PFSK-1 (cell line): ENCODE measurements around the gene WFDC11.

Experiments
- FOXP2 ChIP-seq: optimal IDR thresholded peaks from 2 replicates; pipeline ENCODE3; 2011; ENCODE audit warnings: borderline replicate concordance, control low read depth, inconsistent platforms; ENCODE audit not compliant: insufficient read depth; ENCODE audit errors: extremely low read length, extremely low read depth
- POLR2AphosphoS5 ChIP-seq: IDR thresholded peaks from 2 replicates; pipeline ENCODE4 v1.6.1; 2012; ENCODE audit warnings: low read depth, mild to moderate bottlenecking, control low read depth, low read length, moderate library complexity
- TF ChIP-seq, protein P1 (sequence below), 2 experiments: IDR thresholded peaks; 2 replicates each; pipeline versions ENCODE4 v1.6.1 to v1.8.0; 2011 to 2012; ENCODE audit warnings: low read depth in 2 of 2, low read length in 2 of 2, control low read depth in 1 of 2, inconsistent platforms in 1 of 2, mild to moderate bottlenecking in 1 of 2, moderate library complexity in 1 of 2; ENCODE audit not compliant: insufficient read depth in 1 of 2

DNA sequence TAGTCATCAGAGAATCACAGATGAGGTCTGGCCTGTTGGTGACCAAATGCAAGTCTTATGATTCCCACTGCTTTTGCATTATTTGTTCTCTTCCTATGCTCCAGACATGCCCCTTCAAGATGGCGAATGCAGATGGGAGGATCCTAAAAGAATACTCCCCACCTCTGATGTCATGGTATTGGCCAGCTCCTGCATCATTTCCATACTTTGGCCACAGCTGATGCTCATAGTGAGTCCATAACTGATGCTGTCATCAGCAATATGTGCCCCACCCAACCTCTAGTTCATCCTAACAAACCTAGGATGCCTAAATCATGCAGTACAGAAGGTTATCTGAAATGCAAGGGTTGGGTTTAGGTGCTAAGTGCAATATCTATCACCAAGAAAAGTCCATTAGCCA, 33.5 kb downstream of the WFDC11 start:
- no peak for TF ChIP-seq POLR2AphosphoS5
- TF ChIP-seq, protein P1, sequence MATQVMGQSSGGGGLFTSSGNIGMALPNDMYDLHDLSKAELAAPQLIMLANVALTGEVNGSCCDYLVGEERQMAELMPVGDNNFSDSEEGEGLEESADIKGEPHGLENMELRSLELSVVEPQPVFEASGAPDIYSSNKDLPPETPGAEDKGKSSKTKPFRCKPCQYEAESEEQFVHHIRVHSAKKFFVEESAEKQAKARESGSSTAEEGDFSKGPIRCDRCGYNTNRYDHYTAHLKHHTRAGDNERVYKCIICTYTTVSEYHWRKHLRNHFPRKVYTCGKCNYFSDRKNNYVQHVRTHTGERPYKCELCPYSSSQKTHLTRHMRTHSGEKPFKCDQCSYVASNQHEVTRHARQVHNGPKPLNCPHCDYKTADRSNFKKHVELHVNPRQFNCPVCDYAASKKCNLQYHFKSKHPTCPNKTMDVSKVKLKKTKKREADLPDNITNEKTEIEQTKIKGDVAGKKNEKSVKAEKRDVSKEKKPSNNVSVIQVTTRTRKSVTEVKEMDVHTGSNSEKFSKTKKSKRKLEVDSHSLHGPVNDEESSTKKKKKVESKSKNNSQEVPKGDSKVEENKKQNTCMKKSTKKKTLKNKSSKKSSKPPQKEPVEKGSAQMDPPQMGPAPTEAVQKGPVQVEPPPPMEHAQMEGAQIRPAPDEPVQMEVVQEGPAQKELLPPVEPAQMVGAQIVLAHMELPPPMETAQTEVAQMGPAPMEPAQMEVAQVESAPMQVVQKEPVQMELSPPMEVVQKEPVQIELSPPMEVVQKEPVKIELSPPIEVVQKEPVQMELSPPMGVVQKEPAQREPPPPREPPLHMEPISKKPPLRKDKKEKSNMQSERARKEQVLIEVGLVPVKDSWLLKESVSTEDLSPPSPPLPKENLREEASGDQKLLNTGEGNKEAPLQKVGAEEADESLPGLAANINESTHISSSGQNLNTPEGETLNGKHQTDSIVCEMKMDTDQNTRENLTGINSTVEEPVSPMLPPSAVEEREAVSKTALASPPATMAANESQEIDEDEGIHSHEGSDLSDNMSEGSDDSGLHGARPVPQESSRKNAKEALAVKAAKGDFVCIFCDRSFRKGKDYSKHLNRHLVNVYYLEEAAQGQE (IDR thresholded peaks at IDR 0.05; ENCODE audit: insufficient read depth in 1 of 2, low read depth in 2 of 2, low read length in 2 of 2): no peak
- TF ChIP-seq FOXP2: no peak
